NCI-H345 treated with DMSO at 0.1 percent for 48 hours (cell line): ENCODE data around the gene SEMA3E.
"Not testable (repeated sequence)": the region's sequence is repeated elsewhere in the genome, so short reads cannot be mapped to it uniquely, and the experiment has no call there.

Source experiments
- DNase-seq: peaks from one replicate; lab custom pipeline; 2025; ENCODE audit not compliant: unreplicated experiment; lab: John Stamatoyannopoulos, UW

The SEMA3E gene

GRCh38 chr7:83494683-83495082 is 154.3 kb downstream of the SEMA3E start:
- no peak for DNase-seq

- no peak for DNase-seq
Measured at GRCh38 chr7:83492802-83493201, 156.1 kb downstream of the SEMA3E start.

DNA sequence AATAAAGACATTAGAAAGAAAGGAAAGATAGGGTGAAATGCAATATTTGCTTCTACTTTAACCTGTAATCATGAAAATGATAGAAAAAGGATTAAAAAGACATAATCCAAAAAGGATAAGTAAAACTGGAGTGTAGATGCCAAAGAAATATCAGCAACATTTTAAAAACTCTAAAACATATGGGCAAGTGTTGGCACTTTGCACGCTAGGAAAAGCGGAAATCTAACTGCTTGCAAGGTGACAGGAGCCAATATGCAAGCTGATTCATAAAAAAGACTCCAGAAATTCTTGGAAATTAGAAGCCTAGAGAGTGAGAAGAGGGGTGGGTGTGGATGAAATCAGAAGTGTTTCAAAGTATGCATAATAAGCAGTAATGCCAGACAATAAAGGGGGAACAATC is 161.1 kb downstream of the SEMA3E start:
- no peak for DNase-seq

DNA sequence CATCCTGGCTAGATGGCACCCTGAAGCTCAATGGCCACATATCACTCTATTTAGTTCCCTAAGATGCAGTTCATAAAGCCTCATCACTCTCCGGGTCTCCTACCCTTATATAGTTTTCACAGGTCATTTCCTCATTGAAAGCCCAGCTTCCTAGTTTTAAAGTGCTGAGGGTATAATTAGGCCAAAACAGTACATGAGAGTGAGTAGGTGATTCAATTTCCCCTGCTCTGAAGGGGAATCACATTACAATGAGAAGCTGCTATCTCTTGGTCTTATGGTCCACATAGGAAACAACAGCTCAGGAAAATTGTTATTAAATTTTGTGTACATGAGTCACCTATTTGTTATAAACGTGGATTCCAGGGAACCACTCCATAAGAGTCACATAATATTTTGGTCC is 162.0 kb downstream of the SEMA3E start:
- DNase-seq: no peak

- DNase-seq: no peak
Measured at GRCh38 chr7:83486536-83486935, 162.4 kb downstream of the SEMA3E start.

- DNase-seq: no peak
Measured at GRCh38 chr7:83484826-83485225, 164.1 kb downstream of the SEMA3E start.

DNA sequence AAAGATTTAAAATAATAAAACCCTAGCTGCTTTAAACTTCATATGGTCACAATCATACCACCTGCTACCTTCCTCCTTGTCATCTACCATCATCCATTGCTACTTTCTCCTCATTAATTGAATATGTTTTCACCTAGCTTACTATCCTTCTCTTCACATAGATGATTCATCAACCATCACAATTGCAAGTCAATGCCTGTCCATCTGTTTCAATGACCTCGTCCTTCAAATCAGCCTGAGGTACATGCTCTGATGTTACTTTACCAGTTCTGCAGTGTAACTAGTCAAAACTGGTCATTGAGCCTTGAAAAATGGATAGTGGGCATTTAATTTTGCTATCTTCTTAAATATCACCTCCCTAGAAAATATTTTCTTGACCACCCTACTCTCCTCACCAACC is 164.7 kb downstream of the SEMA3E start:
- DNase-seq: no peak

DNA sequence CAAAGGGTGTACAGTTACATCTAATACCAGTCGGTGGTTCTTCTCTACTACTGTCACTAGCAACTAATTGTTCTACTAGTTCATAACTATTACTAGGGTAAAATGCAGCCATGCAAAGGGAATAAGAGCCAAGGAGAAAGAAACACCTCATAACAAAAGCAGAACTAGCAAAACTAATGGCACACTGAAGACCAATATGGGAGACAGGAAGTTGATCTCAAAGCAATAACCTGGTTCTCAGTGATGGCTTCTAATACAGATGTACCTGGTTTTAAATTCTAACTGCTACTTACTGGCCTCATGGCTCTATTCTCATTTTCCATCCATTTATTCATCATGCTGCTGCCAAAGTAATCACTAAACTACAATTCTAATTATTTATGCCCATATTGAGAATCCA is 170.3 kb downstream of the SEMA3E start:
- no peak for DNase-seq

GRCh38 chr7:83476511-83477050 is 172.4 kb downstream of the SEMA3E start:
- DNase-seq: no peak

DNA sequence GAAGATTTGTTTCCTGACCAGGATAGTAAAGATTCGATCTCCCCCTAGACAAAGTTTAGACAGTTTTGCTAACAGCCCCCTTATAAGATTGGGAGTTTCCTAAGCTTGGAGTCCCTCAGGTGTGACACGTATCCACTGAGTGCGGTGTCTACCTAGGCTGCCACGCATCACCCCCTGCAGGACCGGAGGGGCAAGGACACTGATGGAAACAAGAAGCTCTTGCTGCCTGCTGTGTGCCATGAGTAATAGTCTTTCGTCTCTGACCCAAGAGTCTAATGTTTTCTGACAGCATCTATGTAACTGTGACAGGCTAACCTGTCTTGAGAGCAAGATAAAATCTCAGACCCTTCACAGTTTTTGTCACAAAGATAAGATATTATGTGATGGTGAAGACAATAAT is 173.5 kb downstream of the SEMA3E start:
- DNase-seq: no peak

- DNase-seq: no peak
Measured at GRCh38 chr7:83472376-83472775, 176.6 kb downstream of the SEMA3E start.

DNA sequence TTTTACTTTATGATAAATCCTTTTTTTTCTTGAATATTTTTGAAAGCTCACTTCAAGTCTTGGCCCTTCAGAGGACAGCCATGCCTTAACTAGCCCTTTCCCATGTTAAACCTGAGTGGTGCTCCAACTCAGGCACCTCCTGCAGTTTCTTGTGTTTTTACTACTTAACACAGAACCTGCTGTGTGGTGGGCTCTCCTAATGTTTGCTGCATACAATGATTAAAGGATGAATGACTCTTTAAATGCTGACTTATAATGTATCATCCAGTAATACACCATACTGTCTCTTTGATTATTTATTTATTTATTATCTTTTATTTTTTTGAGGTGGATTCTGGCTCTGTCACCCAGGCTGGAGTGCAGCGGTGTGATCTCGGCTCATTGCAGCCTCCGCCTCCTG is 179.4 kb downstream of the SEMA3E start:
- DNase-seq: no peak

DNA sequence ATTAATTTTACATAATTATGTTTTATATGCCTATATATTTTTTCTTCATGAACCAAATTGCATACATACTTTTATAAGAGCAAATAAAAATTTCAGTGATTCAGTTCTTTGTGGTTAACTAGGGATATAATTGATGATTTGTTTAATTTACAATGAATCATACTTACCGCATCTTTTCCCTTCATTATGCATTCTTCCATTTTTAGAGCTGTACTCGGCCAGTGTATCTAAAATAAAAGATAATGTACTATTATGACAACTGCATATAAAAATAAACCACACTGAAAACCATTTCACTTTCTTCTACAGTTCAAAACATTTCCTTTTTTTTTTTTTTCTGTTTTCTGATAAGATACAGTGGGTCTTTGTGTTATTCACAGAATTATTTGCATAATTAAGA is 179.9 kb downstream of the SEMA3E start:
- no peak for DNase-seq

DNA sequence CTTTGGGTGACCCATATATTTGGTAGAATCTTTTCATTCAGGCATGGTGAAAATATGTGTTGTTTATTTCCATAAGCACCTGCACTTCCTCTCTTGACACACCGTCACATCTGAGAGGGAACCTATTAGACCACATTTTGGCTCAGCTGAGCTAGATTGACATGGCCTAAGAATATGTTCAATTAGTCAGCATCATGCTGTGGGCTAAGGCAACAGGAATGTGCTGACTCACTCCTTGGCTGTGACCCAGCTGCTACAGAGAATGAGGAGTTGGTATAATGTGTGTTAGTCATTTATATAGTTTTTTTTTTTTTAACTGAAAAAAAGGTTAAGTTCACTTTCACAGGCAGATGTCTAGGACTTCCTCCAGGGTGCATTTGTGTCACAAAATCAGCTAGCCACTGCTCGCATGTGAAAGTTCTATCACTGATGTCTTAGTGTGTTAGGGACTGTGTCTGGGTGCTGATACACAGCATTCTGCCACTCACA is 180.6 kb downstream of the SEMA3E start:
- DNase-seq: no peak

DNA sequence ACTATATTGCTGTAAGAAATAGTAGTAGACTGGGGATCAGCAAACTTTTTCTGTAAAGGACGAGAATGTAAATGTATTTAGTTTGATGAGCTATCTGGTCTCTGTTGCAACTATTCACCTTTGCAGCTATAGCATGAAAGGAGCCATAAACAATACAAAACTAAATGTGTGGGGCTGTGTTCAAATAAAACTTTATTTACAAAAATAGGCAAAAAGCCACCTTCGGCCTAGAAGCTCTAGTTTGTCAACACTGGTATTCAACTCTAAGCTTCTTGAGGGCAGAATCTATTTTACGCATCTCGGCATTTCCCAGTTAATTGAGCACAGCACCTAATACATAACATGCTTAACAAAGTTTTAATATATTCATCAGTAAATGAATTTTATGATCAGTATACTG is 181.4 kb downstream of the SEMA3E start:
- DNase-seq: no peak

DNA sequence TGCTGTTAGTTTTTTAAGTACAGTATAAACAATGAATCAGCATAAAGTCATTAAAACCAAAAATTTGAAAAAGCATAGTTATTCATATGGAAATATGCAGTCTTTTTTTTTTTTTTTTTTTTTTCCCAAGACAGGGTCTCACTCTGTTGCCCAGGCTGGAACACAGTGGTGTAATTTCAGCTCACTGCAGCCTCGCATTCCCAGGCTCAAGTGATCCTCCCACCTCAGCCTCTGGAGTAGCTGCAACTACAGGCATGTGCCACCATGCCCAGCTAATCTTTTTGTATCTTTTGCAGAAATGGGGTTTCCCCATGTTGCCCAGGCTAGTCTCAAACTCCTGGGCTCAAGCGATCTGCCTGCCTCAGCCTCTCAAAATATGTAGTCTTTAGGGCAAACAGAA is 182.0 kb downstream of the SEMA3E start:
- no peak for DNase-seq

DNA sequence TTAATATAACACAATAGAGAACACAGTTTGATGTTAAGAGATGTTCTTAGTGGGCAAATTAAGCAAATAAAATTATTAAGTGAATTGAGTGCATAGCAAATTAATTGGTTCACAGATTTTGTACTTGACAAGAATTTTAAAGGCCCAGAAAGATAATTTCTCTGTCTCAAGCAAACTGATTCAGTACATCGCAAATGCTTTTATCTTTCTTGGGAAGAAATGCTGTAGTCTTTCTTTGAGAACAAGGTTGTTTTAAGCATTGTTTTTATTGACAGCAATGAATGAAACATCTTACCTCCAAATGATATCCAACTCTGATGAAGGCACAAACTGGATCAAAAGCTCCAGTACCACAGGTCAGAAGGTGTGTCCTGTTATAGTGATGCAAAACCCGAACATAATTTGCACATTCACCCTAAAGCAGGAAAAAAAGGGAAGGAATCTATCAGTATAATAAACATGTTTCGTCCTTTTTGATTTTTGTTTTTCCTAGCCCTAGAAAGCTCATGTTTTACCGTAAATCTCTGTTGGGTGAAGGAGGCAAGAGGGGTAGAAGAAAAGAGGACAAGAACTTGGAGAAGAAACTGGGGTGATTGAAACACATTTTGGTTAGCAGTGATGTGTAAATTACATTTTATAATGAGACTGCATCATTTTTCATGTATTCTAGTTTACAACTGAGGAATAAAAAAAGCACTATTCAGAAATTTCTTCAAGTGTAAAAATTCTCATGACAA is 182.6 kb downstream of the SEMA3E start:
- DNase-seq: no peak

- no peak for DNase-seq
Measured at GRCh38 chr7:83465643-83466042, 183.3 kb downstream of the SEMA3E start.

DNA sequence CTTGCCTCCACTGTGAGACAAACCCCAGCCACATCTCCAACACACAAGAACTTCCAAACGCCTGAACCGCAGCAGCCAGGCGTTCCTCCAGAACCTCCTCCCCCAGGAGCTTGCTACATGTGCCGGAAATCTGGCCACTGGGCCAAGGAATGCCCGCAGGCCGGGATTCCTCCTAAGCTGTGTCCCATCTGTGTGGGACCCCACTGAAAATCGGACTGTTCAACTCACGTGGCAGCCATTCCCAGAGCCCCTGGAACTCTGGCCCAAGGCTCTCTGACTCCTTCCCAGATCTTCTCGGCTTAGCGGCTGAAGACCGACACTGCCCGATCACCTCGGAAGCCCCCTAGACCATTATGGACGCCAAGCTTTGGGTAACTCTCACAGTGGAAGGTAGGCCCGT is 187.1 kb downstream of the SEMA3E start:
- DNase-seq: not testable (repeated sequence)

GRCh38 chr7:83459930-83460653 is 188.8 kb downstream of the SEMA3E start:
- DNase-seq: not testable (repeated sequence)

DNA sequence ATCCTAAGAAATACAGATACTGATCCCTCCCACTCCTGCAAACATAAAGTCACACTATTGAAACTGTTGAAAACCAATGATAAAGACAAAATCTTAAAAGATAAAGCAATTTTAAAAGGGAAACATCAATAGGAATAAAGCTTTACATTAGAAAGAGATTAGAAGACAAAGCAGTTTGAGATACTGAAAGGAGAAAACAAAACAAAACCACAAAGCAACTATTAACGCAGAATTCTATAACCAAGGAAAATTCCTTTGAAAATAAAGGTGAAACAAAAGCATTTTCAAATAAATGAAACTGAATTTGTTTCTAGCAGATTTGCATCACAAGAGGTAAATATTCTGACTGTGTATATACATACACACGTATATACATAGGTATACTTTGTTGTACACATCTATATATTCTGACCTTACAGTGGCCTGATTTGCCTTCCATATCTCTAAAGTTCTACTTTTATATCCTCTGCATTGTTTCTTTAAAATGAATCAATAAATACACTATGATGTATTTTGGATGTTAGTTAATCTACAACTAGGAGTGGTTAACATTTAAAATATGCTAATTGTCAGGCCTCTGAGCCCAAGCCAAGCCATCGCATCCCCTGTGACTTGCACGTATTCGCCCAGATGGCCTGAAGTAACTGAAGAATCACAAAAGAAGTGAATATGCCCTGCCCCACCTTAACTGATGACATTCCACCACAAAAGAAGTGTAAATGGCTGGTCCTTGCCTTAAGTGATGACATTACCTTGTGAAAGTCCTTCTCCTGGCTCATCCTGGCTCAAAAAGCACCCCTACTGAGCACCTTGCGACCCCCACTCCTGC is 189.6 kb downstream of the SEMA3E start:
- not testable (repeated sequence) for DNase-seq
